HL-60 (cell line): Measurements from ENCODE around the gene CDC42BPA.

Source experiments
- CTCF ChIP-seq: IDR thresholded peaks from one replicate; pipeline ENCODE4 v1.5.1; 2011; ENCODE audit warnings: low read length, control low read depth, inconsistent platforms; ENCODE audit not compliant: insufficient read depth
- GABPA ChIP-seq: IDR thresholded peaks from 2 replicates; pipeline ENCODE4 v1.6.1; 2012; ENCODE audit warnings: low read depth
- POLR2AphosphoS5 ChIP-seq: IDR thresholded peaks from 2 replicates; pipeline ENCODE4 v1.6.1; 2012; ENCODE audit warnings: low read depth
- REST ChIP-seq: IDR thresholded peaks from 2 replicates; pipeline ENCODE4 v1.6.1; 2012; ENCODE audit warnings: low read depth; ENCODE audit not compliant: insufficient replicate concordance
- SPI1 ChIP-seq: IDR thresholded peaks from 2 replicates; pipeline ENCODE4 v1.6.1; 2012; ENCODE audit warnings: low read depth, mild to moderate bottlenecking, borderline replicate concordance

DNA sequence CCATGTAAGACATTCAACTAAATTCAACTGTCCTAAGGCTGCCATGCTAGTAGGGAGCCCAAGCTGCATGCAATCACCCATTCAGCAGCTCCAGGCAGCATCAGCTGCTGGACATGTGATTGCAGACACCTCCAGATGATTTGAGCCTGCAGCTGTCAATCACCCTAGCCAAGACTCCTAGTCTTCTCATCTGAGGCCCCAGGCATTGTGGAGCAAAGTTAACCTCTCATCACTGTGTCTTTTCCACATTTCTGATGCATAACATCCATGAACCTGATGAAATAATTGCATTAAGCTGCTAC lies 5.6 kb upstream of the CDC42BPA start:
- TF ChIP-seq CTCF (no peak), POLR2AphosphoS5 (no peak), SPI1 (no peak), GABPA (no peak), REST (no peak)
